CD4-positive, alpha-beta T cell treated with Interferon alpha-2 for 1 hour (primary cell): Measurements from ENCODE around the gene SERTAD4.
"Not testable (repeated sequence)": the region's sequence is repeated elsewhere in the genome, so short reads cannot be mapped to it uniquely, and the experiment has no call there.

ENCODE experiments used
- DNase-seq, 2 donors: peaks; one replicate each; pipeline ENCODE4 v3.0.0-alpha.2; 2020 to 2022

The SERTAD4 gene

DNA sequence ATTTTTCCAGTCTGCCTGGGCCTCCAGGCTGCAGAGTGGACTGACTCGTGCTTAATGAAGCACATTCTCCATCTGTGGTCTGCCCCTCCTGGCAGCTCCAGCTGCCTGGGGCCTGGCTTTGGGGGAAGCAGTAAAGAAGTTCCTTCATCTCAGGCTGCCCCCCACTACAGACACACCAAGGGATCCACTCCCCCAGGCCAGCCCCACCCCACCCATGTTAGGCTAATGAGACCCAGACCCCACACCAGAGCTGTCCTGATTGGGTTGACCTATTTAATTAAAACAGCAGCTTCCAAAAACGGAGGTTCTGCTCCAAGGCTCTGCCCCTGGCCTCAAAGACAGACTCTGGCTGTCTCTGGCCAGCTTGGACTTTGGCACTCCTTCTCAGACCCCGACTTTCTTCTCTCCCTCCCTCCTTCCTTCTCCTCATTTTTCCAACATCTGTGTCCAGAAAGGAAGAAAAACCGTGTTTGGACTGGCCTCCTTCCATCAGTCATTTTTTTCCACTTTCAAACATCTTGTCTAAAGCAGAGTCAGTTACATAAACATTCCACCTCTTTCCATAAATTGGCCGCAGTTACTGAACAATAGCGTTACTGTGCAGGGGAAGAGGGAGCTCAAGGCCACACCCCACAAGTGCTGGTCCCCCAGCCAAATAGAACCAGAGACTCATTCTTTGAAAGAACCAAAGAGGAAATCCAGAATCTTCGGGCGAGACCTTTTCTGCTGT is 29.7 kb downstream of the SERTAD4 start:
- no peak for DNase-seq

DNA sequence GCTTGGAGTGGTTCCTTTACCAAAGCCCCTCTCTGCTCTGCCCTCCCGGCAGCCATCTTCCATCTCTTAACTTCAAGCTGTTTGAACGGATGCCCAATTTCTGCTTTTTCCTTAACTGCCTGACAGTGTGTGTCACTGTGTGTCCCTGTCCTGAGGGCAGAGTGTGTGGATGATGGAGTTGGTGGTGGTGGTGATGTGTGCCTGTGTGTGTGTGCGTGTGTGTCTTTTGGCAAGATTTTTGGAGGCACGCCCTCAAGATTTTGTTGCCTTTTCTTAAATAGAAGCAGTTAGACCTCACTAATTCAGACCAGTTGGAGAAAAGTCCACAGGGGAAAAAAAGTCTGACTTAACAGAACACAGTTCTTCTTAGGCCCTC is 30.3 kb downstream of the SERTAD4 start:
- DNase-seq, result no peak

DNA sequence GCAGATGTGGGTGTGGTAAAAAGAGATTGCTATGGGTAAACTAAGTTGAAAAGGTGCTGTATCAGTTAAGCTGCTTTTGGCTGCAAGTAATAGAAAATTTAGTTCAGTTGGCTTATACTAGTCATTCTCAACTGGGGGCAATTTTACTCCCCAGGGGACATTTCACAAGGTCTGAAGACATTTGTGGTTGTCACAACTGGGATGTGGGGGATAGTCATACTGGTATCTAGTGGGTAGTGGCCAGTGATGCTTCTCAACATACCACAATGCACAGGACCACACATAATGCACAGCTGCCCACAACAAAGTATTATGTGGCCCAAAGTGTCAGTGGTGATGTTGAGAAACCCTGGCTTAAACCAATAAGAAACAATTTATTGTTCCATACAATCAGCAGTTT is 31.4 kb downstream of the SERTAD4 start:
- DNase-seq, result no peak

DNA sequence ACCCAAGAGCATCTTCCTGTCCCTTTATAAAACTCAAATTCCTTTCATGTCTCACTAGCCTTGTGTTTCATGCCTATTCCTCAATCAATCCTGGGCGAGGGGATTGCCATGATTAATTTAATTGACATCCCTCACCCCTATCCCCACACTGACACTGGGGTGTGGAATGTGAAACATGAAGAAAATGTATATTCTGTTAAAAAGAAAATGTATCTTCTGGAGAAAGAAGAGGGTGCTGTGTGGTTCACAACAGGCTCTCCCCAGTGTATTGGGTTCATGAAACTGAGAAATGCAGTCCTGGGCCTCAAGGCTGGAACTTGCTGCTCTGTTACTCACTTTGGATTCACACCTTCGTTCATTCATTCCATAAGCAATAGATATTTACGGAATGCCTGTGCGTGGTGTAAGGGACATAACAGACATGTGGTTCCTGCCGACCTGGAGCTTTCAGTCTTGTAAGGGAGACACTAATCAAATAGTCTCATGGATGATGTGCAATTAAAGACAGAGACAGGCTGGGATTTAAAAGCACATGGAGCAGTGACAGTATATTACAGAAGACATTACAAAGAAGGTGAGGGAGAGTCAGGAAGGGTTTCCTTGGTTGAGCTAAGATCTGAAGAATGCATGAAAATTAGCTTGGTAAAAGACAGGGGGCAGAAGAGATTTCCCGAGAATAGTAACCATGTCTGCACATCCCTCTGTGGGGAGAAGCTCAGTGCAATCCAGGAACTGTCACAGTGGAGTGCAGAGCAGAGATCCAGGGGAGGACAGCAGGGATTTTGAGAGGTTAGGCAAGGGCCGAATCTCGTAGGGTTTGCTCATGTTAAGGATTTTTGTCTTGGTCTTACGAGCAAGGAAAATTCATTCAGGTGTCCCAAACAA is 32.1 kb downstream of the SERTAD4 start:
- no peak for DNase-seq

DNA sequence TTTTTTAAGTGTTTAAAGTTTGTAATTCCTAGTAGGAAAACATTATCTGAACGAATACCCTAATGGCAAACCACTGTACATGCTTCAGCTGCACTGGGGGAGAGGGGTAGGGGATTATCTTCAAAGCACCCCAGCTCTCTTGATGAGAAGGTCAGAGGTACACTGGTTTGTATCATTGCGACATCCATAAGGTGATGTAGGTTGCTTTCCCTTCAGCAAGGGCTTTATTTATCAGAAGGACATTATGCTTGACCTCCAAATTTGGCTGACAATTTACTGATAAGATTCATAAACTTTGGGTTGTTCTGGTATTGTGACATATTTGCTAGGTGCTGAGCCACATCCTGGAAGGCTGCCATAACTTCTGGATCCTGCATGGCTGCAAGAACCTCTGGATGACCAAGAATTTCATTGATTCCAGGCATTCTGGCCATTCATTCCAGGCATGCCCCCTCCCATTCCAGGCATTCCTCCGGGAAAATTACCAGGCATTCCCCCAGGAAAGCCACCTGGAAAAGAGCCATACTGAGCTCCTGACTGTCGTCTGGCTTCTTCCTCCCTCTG is 32.9 kb downstream of the SERTAD4 start:
- DNase-seq, result not testable (repeated sequence)

DNA sequence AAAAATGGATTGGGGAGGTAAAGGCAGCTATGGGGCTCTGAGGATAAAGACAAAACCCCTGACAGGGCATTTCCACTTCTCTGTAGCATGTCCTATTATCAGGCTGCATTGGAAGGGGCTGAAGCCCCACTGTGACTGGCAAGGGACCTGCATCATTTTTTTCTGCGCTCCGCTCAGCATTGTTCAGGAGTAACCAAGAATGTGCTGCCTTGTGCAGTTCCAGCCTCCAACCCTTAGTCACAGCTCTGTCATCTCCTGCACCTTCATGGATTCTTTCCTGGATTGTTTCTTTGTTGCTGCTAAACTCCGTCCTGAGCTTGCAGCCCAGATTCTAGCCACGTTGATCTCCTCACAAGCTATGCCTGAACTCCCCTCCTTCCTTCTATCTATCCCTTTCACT is 37.4 kb downstream of the SERTAD4 start:
- no peak for DNase-seq

DNA sequence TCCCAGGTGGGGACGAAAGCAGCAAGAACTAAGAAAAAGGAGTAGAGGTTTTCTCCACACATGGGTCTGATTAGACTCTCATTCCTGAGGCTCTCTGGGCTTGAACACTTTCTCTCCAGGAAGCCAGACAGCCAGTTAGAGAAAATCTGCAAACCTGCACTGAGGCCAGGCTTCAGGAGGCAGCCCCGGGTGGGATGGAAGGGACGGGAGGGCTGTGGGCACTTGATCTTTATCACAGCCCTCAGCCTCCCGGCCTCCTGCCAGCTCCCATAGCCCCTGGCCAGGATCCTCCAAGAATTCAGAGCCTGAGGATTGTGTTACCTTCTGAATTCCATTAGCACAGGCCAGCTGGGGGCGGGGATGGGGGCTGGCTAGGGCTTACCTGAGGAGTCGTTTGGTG is 40.1 kb downstream of the SERTAD4 start:
- no peak for DNase-seq

DNA sequence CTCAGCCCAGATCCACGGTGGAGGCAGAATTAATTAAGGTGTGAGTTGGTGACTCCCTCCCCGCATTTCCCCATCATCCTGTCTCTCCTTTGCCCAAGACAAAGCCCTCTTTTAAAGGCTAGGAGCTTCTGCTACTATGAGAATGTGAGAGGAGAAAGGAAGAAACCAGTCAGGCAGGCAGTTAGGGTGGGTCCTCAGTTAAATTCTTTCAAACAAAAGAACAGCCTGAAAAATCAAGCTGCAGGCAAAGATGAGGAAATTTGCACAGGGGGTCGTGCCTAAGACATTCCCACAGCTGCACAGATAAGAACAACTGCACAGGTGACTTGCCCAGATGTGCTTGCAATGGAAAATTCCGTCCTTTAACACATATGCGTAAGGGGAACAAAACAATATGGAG is 47.6 kb downstream of the SERTAD4 start:
- no peak for DNase-seq

DNA sequence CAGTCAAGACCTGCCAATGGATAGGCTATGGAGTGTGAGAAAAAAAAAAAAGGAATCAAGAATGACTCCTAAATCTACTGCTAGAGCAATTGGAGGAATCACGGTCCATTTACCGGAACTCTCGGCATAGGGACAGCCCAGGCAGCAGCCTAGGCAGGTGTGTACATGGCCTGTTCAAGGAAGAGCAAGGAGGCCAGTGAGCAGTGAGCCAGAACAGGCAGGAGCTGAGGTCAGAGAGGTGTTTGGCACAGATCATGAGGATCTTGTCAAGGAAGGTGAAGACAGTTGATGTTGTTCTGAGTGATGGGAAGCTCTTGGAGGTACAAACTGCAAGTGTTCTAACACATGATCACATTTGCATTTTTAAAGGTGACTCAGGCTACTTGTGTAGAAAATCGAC is 55.5 kb downstream of the SERTAD4 start:
- DNase-seq, result no peak

DNA sequence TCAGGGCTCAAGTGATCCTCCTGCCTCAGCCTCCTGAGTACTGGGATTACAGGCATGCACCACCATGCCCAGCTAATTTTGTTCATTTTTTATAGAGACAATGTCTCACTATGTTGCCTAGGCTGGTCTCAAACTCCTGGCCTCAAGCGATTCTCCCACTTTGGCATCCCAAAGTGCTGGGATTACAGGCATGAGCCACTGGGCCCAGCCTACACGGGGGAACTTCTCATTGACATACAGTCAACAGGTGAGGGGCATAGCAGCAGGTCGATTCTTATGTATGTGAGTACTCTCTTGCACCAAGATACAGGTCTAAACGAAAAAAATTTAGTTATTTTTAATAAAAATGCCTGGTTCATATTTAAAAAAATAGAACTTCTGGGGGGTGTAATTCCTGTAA is 56.7 kb downstream of the SERTAD4 start:
- no peak for DNase-seq

DNA sequence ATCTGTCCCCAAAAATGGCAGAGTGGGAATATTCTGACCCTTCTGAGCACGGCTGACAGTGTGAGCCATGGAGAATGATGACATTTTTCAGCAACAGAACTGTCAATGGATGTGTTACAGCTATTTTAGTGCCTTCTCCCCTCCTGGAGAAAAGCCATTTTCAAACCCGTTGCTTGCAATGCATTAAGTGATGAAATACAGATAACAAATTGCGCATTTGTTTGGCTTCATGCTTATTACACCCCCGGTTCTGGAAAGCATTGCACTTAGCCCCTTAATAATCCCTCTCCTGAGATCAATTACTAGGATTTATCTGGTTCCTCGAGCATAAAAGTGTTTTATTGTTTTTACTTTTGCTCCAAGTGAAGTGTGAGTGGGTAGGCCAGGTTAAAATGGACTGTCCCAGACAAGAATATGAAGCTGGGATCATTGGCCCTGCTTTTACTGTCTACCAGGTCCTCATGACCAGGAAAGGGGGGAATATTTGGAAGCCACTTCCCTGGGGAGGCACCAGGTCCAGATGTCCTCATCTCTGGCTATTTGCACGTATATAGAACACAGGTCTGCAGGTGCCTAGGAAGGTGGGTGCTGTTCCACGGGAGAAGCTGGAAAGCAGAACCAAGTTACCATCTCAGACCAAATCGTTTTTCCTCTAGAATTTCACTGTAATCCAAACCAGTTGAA is 58.6 kb downstream of the SERTAD4 start:
- DNase-seq, result no peak

DNA sequence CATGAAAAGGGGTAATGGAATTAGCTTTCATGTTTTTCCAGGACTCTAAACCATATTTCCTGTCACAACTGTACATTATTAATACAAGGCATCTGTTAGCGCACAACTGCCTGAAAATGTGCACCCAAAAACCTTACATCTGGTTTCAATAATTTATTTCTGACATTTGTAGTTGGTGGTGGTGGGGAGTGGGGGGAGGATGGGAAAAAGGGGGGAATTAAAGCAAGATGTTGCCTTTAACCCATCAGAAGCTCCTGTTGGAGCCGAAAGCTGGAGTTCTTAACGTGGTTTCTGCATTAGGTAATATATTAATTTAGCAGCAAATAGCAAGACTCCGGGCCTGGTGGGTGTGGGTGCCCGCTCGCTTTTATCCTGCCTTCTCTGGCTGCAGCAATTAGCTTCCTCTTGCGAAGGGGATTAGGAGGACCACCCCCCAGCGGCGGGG is 59.2 kb downstream of the SERTAD4 start:
- DNase-seq, result no peak

DNA sequence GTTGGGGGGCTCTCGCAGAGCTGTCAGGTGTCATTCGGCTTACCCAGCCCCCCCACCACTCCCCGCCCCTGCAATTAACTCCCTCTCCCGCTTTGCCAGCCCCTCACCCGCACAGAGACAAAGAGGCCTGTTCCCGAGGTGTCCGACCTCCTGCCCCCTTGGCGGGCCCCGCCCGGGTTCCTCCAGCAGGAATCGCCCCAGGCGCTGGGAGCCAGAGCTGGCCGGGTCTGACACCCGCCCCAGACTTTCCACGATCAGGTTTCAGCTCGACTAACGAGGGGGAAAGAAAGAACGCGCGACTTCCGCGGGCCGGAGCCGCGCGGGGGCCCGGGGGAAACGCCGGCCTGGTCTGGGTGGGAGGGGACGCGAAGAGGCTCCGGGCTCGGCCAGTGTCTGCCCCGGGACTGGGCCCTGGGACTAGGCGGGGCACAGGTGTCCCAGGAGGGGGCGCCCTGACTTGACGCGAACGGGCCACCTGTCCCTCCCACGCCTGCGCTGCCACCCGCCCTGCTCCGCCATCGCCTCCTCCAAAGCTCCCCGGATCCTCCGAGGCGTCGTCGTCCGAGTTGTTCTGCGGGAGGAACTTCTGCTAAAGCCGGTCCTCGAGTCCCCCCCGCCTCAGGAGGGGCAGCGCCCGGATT is 59.8 kb downstream of the SERTAD4 start:
- peak in 1 of 2 donors; percentile 17 for DNase-seq

DNA sequence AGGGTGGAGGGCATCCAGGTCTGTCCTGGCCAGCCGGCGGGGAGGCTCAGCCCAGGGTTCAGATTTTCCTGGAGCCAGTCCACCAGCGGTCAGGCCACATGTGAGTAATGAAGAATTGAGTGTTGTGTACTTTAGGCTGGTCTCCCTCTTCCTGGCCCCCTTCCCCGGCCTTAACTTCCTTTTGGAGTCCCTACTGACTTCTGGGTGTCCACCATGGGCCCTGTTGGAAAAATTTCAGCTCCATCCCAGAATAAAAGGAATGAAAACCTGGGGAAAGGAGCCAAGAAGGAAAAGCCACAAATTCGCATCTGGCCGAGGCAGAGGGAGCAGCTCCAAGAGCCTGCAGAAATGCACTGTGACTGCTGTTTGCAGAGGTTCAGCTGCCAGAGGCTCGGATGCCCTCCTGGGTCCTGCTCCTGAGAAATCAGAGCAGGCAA is 60.6 kb downstream of the SERTAD4 start:
- no peak for DNase-seq

DNA sequence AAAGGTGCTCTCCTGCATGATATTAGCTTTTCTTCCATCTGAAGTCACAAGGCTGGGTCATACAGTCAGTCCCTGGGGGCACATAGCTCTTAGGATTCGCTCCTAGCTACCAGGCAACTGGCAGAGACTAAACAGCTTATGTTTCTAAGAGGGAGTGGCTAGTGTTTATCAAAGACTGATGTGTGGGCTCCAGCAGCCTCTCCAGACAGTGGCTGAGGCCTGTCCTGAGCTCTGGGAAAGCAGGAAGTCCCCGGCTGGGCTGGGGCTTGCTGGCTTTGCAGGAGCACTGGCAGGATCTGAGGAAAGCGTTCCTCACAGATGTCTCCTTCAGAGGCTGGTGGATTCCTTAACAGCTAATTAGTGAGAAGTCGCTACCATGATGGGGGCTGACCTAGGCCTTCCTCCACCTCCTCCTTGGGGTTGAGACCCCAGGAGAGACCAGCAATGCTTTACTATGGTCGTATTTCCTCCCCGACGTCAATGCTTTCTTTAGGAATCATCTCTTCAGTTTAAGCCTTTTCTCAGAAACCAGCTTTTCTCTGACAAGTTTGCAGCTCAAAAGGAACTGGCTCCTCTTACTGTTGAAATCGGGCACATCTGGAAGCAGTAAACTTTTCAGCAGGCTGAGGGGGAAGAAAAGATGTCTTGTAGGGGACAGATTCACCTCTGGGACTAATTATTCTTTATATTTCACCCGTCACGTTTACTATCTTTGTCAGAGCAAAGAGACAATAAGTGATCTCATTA is 62.6 kb downstream of the SERTAD4 start:
- DNase-seq, result no peak
